ENCODE results near the gene RTEL1. TPM values are rescaled to one million over a fixed set of nuclear protein-coding genes. Genes with fewer than 3 reads are reported as not detected.
A peak's percentile ranks its signal among the peaks of the same experiment; 100 is the strongest.

Gene RTEL1
- total RNA-seq, 1 experiment from 2014 or later, result 33.4 TPM

DNA sequence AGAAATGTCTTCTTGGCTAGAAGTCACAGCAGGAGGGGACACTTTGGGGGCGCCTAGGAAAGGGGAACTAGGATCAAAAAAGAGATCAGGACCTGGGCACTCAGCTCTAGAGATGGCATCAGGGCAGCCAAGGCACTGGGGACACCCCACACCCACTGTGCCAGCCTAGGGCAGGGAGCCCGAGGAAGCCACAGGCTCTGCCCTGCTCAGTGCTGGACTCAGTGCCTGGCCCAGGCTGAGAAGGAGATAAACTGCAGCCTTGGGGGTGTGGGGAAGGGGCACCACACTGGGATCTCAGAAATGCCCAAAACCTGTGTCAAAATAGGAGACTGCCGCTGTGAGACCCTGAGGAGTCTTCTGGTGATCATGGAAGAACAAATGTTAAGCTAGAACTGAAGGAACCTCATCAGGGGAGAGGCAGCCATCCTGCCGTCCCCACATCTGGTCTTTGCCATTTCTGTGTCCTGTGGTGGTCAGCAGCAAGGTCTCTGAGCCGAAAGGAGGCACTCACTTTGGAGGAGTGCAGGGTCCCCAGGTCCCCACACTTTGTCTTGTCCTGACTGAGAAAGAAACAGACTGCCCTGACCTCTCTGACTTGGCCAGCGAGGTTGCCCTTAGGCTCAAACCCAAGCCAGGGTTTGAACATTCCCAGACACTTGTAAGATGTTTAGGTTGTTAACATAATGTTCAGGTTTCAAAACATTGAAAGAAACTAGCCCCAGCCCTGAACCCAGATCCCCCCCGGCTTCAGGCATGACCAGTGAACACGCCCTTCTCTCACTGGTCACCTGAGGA is 47.3 kb downstream of the RTEL1 start:
- H3K27ac Mint-ChIP-seq, result no peak overlapping the region
- Histone ChIP-seq H2BK15ac (ENCODE audit: low read depth, low read length) (no peak overlapping the region), H4K5ac (ENCODE audit: insufficient read length, low read depth, low read length) (no peak overlapping the region), H3K4me1 (ENCODE audit: insufficient read depth, low read length) (no peaks in the 10 kb centered on the region), H3K23ac (ENCODE audit: insufficient read length, low read depth, low read length) (no peak overlapping the region), H2AFZ (ENCODE audit: low read length) (no peak overlapping the region), H3K4me2 (ENCODE audit: insufficient read depth, insufficient read length, low read length) (no peak overlapping the region), H2BK5ac (ENCODE audit: insufficient read length, low read length) (no peak overlapping the region), H3K9ac (ENCODE audit: extremely low read depth, insufficient read length, low read length) (no peak overlapping the region), H3K23me2 (ENCODE audit: insufficient read length, low read depth, low read length, poor library complexity, severe bottlenecking) (peaks cover 12% of the 10 kb centered on the region), H3K14ac (ENCODE audit: insufficient read depth, low read length) (no peak overlapping the region), H3K4ac (ENCODE audit: low read depth, low read length) (no peak overlapping the region), H2BK12ac (ENCODE audit: insufficient read length, low read depth, low read length) (no peak overlapping the region), H3K9me3 (ENCODE audit: control insufficient read depth, low read depth, low read length) (no peaks in the 10 kb centered on the region), H3K79me1 (ENCODE audit: insufficient read depth, low read depth, low read length, poor library complexity, severe bottlenecking) (peaks cover 4% of the 10 kb centered on the region), H4K20me1 (ENCODE audit: control insufficient read depth, insufficient read depth, insufficient read length) (no peaks in the 10 kb centered on the region), H3K27ac (ENCODE audit: insufficient read length, low read depth, low read length) (no peak overlapping the region), H4K8ac (replicated peaks; ENCODE audit: insufficient read length, low read depth, low read length) (no peak overlapping the region), H3K56ac (ENCODE audit: insufficient read length, low read depth, low read length) (no peak overlapping the region), H2BK20ac (ENCODE audit: low read depth, low read length, poor library complexity, severe bottlenecking) (no peak overlapping the region), H3K79me2 (ENCODE audit: insufficient read depth, low read length) (peaks cover 7% of the 10 kb centered on the region; the same call in 1 of the 2 replicates), H3K18ac (ENCODE audit: insufficient read length, low read depth, low read length) (no peak overlapping the region), H2AK5ac (ENCODE audit: insufficient read length, low read length) (no peak overlapping the region), H3K27me3 (ENCODE audit: insufficient read depth, low read length) (no peaks in the 10 kb centered on the region), H4K91ac (ENCODE audit: insufficient read length, low read depth, low read length) (no peak overlapping the region), H2BK120ac (ENCODE audit: low read depth, low read length, poor library complexity, severe bottlenecking) (no peak overlapping the region), H3T11ph (ENCODE audit: low read length) (no peak overlapping the region)
- no peak for DNase-seq
- H3K4me3 Mint-ChIP-seq, result peak overlapping the region; percentile 63 to 89; a peak in 4 of 5 replicates
- TF ChIP-seq, protein P1, sequence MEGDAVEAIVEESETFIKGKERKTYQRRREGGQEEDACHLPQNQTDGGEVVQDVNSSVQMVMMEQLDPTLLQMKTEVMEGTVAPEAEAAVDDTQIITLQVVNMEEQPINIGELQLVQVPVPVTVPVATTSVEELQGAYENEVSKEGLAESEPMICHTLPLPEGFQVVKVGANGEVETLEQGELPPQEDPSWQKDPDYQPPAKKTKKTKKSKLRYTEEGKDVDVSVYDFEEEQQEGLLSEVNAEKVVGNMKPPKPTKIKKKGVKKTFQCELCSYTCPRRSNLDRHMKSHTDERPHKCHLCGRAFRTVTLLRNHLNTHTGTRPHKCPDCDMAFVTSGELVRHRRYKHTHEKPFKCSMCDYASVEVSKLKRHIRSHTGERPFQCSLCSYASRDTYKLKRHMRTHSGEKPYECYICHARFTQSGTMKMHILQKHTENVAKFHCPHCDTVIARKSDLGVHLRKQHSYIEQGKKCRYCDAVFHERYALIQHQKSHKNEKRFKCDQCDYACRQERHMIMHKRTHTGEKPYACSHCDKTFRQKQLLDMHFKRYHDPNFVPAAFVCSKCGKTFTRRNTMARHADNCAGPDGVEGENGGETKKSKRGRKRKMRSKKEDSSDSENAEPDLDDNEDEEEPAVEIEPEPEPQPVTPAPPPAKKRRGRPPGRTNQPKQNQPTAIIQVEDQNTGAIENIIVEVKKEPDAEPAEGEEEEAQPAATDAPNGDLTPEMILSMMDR (conservative IDR thresholded peaks at IDR 0.05), result no peak
- no peaks in the 10 kb centered on the region for H3K9me3 Mint-ChIP-seq
- H3K36me3 Mint-ChIP-seq (ENCODE audit: insufficient read depth in 1 of 3, low read depth in 3 of 3), result peaks cover 29 to 42% (median 41%) of the 10 kb centered on the region in 3 experiments
- peaks cover 8 to 16% of the 10 kb centered on the region in 2 experiments for H3K4me1 Mint-ChIP-seq
- WGBS (ENCODE audit: extremely low coverage, insufficient read length, low lambda C conversion rate), result no CpG with 5 or more reads among the region's 8 CpGs
- H3K27me3 Mint-ChIP-seq (ENCODE audit: low read depth), result no peaks in the 10 kb centered on the region
